LHCN-M2 (cell line): ENCODE measurements around the gene MIOX. TPM values are rescaled to one million over a fixed set of nuclear protein-coding genes. Genes with fewer than 3 reads are reported as not detected.

Source experiments
- DNase-seq: peaks from one replicate; pipeline ENCODE4 v3.0.0-alpha.2; 2012; ENCODE audit warnings: low read depth
- total RNA-seq: library from RNA; depleted of rRNA; stranded (reverse); fragments of >200 nt; gene quantifications from 2 replicates; pipeline ENCODE4 v1.2.3, GENCODE V29; 2014

The MIOX gene
- total RNA-seq, 1 experiment from 2014 or later, result not detected

DNA sequence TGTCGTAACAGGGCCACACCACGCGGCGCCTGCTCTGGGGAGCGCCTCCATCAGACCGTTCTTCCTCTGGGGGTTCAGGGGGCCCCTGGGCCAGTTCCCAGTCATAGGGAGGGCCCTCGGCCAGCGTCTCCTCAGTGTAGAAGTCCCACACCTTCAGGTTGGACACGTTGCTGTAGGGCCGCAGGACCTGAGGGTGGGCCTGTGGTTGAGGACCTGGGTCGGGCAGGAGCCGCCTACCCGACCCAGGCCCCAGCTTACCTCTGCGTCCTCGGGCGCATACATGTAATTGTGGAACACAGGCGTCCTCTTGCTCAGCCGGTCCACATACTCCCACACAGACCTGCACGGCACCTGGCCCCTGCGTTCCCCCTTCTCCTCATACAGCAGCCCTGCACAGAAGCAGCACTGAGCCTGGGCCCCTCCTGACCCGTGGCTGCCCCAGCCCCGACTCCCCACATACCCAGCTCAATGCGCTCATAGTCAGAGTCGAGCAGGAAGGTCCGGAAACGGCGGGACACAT is 32.0 kb upstream of the MIOX start:
- no peak for DNase-seq

GRCh38 chr22:50455201-50455600 is 31.5 kb upstream of the MIOX start:
- DNase-seq, result no peak

- DNase-seq, result no peak
Measured at GRCh38 chr22:50456026-50456425, 30.6 kb upstream of the MIOX start.

DNA sequence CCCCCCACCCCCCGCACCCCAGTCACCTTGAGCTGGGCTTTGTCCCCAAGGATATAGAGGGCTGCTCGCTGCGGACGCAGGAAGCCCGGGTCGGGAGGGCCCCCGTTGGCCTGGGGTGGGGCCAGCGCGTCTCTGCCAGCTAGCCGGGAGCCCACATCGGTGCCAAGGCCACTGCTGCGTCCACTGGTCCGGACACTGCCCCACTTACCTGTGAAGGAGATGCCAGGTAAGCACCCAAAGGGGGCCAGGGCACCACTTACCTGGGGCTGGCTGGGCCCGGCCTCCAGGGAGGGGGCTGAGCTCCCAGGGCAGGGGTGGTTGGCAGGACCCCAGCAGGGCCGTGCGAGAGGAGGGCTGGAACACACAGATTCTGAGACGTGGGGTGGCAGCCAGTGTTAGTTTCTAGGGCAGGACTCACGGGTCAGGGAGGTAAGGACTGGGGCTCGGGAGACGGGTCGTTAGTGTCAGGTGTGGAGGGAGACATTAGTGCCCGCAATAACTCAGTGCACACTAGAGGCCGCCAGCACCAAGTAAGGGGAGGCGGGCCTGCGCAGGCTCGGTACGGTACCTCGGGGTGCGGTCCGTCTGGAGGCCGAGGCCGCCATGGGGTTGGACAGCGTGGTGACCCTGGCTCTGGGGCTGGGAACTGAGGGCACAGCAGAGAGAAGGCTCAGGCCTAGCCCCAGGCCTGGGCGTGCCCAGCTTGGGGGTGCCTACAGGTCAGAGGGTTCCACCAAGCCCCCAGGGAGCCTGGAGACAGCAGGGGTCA is 30.0 kb upstream of the MIOX start:
- DNase-seq, result no peak

DNA sequence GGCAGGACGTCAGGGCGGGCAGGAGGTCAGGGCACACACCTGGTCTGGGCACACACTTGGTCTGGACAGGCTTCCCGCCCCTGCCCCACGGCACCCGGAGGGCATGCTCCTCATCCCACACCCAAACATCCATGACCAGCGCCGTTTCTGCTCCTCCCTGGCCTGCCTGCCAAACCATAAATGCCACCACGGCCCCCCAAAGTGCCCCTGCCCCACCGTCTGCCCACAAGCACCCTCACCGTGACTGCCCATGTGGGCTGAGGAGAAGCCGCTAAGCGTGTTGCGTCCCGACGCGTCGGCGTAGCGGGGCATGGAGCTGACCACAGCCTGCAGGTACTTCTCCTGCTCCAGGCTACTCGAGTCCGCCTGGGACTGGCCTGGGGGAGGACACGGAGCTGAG is 27.6 kb upstream of the MIOX start:
- DNase-seq, result no peak

DNA sequence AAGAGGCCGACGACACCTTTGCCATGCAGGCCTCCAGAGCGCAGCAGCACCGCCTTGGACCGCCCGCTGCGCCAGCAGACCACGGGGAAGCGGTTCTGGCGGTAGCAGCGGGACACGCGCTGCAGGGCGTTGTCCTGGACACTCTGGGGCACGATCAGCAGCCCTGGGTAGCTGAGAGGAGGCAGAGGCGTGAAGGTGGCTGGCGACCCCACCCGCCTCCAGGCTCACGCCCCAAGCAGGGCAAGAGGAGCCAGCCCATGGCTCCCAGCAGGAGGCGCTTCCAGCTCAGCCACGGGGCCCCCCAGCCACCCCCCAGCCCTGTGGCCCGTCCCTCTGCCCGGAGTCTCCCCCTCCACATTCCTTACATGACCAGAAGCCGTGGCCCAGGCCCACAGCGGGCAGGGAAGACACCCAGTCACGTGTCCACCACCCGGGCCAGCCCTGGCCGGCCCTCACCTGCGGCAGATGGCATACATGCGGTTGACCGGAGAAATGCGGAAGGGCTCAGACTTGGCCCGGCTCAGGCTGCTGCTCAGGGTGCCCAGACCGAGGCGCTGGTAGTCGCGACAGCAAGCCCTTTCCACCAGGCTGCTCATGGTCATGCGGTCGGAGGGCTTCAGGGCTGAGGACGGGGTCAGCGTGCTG is 27.0 kb upstream of the MIOX start:
- no peak for DNase-seq

- DNase-seq, result no peak
Measured at GRCh38 chr22:50460938-50461337, 25.7 kb upstream of the MIOX start.

- no peak for DNase-seq
Measured at GRCh38 chr22:50461536-50461935, 25.1 kb upstream of the MIOX start.

DNA sequence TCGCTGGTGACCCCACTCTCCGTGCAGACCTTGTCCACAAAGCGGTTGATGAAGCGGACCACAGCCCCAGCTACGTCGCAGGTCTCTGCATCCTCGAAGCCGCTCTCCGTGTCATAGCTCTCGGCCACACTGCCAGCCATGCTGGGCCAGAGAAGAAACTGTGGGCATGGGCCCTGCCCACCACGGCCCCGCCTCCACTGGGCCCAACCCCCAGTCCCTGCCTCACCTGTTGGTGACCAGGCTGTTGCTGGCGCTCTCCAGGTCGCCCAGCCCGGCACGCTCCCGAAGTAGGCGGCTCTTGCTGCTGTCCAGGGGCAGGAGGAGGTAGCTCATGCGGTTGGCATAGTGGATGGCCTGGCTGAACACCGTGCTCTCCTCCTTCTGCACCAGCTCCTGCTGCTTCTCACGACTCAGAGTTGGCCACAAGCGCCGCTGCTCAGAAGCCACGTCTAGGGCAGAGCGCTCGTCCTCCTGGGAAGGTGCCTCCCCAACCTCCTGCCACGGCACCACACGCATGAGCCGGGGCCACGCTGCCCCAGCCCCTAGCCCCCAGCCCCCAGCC is 24.6 kb upstream of the MIOX start:
- no peak for DNase-seq

DNA sequence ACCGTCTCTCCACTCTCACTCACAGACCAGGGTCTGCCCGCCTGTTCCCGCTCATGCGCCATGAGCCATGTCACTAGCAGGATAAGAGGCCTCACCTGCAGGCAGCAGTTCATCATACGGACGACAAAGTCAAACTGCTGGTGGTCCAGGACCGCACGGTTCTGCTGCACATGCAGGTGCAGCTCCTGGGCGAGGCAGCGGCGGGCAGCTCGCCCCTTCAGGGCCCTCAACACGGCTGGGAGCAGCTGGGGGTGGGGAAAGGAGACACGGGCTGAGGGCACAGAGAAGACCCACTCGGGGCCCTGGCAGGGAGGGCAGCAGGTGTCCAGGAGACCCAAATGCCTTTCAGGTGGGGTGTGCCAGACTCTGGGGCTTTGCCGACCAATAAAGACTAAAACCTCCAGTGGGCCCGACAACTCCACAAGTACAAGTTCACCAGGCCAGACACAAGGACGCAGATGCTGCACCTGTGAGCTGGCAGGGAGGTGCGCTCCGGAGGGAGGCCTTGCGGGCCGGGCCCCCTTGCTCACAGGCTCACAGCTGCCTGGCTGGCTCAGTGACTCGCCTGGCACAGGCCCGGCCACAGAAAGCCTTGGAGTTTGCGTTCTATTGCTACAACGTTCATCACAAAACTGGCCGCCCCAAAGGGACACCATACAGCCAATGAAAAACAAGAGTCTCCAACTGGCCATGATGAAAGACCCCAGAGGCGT is 23.3 kb upstream of the MIOX start:
- no peak for DNase-seq

DNA sequence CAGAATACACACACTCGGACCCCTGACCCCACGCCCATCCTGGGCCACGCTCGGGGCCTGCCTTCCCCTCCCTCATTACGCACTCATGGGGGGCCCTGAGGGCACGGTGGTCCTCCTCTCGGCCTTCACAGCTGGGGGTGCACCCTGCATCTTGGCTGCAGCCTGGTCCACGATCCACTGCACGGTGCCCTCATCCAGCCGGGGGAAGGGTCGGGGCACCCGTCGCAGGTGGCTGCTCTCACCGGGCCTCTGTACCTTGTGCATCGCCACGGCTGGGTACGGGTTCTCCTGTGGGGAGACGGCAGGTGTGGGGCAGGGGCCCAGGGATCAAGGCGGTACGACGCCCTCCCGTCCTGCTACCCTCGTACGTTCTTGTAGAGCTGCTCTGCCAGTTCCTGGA is 22.2 kb upstream of the MIOX start:
- no peak for DNase-seq

- no peak for DNase-seq
Measured at GRCh38 chr22:50465066-50465930, 21.4 kb upstream of the MIOX start.

GRCh38 chr22:50467341-50467740 is 19.3 kb upstream of the MIOX start:
- DNase-seq, result no peak

GRCh38 chr22:50467773-50468440 is 18.8 kb upstream of the MIOX start:
- no peak for DNase-seq

DNA sequence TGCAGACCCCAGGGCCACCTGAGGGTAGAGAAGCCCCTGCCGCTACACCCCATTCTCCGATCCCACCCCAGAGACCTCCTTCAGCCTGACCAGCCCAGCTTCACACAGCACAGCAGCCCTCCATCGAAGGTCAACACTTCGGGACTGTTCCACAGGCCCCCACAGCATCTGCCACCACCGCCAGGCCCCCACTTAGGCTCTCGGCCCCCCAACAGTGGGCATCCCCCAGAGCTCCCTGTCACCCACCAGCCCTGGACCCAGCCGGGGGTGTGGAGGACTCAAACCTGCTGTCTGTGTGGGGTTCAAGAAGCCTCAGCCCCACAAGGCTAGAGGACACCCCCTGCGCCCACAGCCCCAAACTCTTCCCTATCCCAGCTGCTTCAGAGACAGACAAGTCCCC is 18.0 kb upstream of the MIOX start:
- DNase-seq, result no peak

DNA sequence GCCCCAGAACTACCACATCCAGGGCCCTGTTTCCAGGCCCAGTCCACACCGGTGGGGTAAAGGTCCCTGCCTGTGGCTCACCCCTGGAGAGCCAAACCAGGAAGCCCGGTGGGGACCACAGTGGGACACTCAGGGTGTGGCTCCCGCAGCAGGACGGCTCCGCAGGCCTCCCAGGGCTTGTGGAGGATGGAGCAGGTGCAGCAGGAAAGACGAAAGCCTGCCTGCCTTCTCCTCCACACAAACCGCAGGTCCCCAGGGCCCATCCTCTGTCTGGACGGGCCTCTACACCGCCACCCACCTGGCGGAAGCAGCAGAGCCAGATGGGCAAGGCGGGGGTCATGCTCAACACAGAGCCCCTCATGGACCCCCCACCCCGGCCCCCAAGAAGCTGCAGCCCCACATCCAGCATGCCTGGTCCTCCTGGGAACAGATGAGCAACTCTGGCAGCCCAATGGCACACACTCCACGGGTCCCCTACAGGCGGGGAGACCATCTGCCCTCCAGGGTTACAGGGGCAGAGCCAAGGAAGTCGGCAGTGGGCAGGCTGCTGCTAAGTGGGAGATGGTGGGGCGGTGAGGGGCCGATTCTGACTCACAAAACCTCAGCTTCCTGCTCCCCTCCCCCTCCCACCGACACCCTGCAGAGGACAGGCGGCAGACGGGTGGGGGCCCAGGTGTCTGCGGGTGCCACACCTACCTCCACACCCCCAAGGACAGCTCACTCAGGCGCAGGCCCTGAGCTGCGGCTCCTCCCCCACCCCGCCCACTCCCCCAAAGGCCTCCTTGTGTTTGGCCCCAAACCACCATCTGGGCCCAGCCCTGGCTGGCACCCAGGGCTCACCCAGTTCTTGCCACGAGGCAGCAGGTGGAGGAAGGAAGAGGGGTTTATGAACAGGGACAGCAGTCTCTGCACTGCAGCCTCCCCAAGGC is 17.0 kb upstream of the MIOX start:
- peak; percentile 57 for DNase-seq

DNA sequence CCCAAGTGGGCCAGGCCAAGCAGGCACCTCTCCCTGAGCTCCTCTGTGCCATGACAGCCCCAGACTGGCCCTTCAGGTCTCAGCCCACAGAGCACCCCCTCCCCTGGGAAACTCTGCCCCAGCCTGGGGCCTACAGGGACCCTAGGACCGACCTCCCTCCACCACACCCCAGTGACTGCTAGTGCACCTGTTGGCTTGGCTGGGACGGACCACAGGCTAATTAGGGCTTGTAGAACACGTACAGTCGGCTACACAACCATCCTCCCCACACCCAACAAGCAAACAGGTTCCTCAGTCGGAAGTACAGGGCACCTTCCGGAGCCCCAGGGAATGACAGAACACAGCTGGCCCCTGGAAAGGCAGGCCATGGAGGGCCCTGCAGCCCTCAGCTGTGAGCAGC is 16.2 kb upstream of the MIOX start:
- no peak for DNase-seq

GRCh38 chr22:50471197-50471847 is 15.3 kb upstream of the MIOX start:
- DNase-seq, result no peak

- no peak for DNase-seq
Measured at GRCh38 chr22:50471962-50472361, 14.7 kb upstream of the MIOX start.
